HepG2 (cell line): Measurements from ENCODE around the gene HOXA6. TPM values are rescaled to one million over a fixed set of nuclear protein-coding genes. Genes with fewer than 3 reads are reported as not detected.

ENCODE experiments used
- GABPB1 ChIP-seq: IDR thresholded peaks from 2 replicates; pipeline ENCODE4 v1.6.1; 2016; ENCODE audit warnings: mild to moderate bottlenecking, missing genetic modification reagents, moderate library complexity, missing compliant biosample characterization
- GZF1 ChIP-seq: sonication (generic); formaldehyde crosslinking; IDR thresholded peaks from 2 replicates; pipeline ENCODE4 v1.5.1; 2020; ENCODE audit warnings: mild to moderate bottlenecking, missing genetic modification reagents
- HCFC1 ChIP-seq: fragments of 150-350 bp; IDR thresholded peaks from 2 replicates; pipeline ENCODE4 v1.6.1; 2014; ENCODE audit warnings: low read depth, low read length
- NR2C2 ChIP-seq: sonication (generic); formaldehyde crosslinking; IDR thresholded peaks from 2 replicates; pipeline ENCODE4 v1.4.0; 2020; ENCODE audit warnings: missing genetic modification reagents, mild to moderate bottlenecking, moderate library complexity, borderline replicate concordance
- POLR2G ChIP-seq: fragments of 200-400 bp; formaldehyde crosslinking; IDR thresholded peaks from 2 replicates; pipeline ENCODE4 v1.6.1; 2018; ENCODE audit warnings: mild to moderate bottlenecking, low read depth, low read length, moderate library complexity
- RARG ChIP-seq: sonication (generic); formaldehyde crosslinking; IDR thresholded peaks from 2 replicates; pipeline ENCODE4 v1.4.0; 2020; ENCODE audit warnings: low read depth, mild to moderate bottlenecking, missing genetic modification reagents
- SATB2 ChIP-seq: sonication (generic); formaldehyde crosslinking; IDR thresholded peaks from 2 replicates; pipeline ENCODE4 v1.5.0; 2020; ENCODE audit warnings: missing genetic modification reagents
- SMAD3 ChIP-seq: sonication (generic); formaldehyde crosslinking; IDR thresholded peaks from 2 replicates; pipeline ENCODE4 v1.4.0; 2020; ENCODE audit warnings: missing genetic modification reagents
- ZMYM2 ChIP-seq: sonication (generic); formaldehyde crosslinking; IDR thresholded peaks from 2 replicates; pipeline ENCODE4 v1.8.0; 2022; ENCODE audit warnings: mild to moderate bottlenecking, missing genetic modification reagents
- ZMYM3 ChIP-seq: sonication (generic); formaldehyde crosslinking; IDR thresholded peaks from 2 replicates; pipeline ENCODE4 v1.5.1; 2020; ENCODE audit warnings: mild to moderate bottlenecking, missing genetic modification reagents
- ZNF367 ChIP-seq: sonication (generic); formaldehyde crosslinking; IDR thresholded peaks from 2 replicates; pipeline ENCODE4 v1.4.0; 2020; ENCODE audit warnings: missing genetic modification reagents, borderline replicate concordance
- polyA plus RNA-seq, 8 experiments: library from polyadenylated mRNA; depleted of rRNA in 3 of 8; stranded (reverse) in 7 of 8; unstranded in 1 of 8; fragments of >200 nt; fragmentation: Illumina TruSeq in 4 of 8; extraction: Trizol in 4 of 8; gene quantifications; 2 replicates each; pipeline versions ENCODE4 v1.2.1 to v1.2.3, GENCODE V29; 2011 to 2016; ENCODE audit warnings: low read depth in 4 of 8, missing spikeins in 1 of 8, mixed read lengths in 1 of 8; ENCODE audit not compliant: insufficient read depth in 1 of 8
- total RNA-seq, 5 experiments: library from RNA; depleted of rRNA; stranded (reverse); fragments of >200 nt; fragmentation: Illumina TruSeq; extraction: Trizol; gene quantifications; 2 replicates each; pipeline ENCODE4 v1.2.3, GENCODE V29; 2016; ENCODE audit warnings: low read depth in 1 of 5
- TF ChIP-seq, protein P1 (sequence below): sonication (generic); formaldehyde crosslinking; IDR thresholded peaks from 2 replicates; pipeline ENCODE4 v1.4.0; 2020; ENCODE audit warnings: missing genetic modification reagents
- TF ChIP-seq, protein P2 (sequence below), 2 experiments: sonication (generic) in 1 of 2; formaldehyde crosslinking in 1 of 2; IDR thresholded peaks; 2 replicates each; pipeline versions ENCODE4 v1.6.1 to v1.9.0; 2014 to 2022; ENCODE audit warnings: antibody characterized with exemption in 1 of 2, borderline replicate concordance in 1 of 2, inconsistent platforms in 1 of 2, low read depth in 1 of 2, missing genetic modification reagents in 1 of 2
- TF ChIP-seq, protein P3 (sequence below): sonication (generic); formaldehyde crosslinking; IDR thresholded peaks from 2 replicates; pipeline ENCODE4 v1.8.1; 2023; ENCODE audit warnings: mild to moderate bottlenecking, missing genetic modification reagents
- TF ChIP-seq, protein P4 (sequence below): IDR thresholded peaks from 2 replicates; pipeline ENCODE4 v1.6.1; 2016; ENCODE audit warnings: mild to moderate bottlenecking, missing biosample characterization, missing genetic modification reagents
- TF ChIP-seq, protein P5 (sequence below): sonication (generic); formaldehyde crosslinking; conservative IDR thresholded peaks from 2 replicates; pipeline ENCODE4 v1.8.0; 2022; ENCODE audit warnings: mild to moderate bottlenecking, moderate library complexity, missing genetic modification reagents

The HOXA6 gene
- total and polyA plus RNA-seq, 2 of the 13 experiments (the other 11 are each of a cell fraction or from before 2014, with no cell fraction given), result 1.3 to 1.5 TPM

DNA sequence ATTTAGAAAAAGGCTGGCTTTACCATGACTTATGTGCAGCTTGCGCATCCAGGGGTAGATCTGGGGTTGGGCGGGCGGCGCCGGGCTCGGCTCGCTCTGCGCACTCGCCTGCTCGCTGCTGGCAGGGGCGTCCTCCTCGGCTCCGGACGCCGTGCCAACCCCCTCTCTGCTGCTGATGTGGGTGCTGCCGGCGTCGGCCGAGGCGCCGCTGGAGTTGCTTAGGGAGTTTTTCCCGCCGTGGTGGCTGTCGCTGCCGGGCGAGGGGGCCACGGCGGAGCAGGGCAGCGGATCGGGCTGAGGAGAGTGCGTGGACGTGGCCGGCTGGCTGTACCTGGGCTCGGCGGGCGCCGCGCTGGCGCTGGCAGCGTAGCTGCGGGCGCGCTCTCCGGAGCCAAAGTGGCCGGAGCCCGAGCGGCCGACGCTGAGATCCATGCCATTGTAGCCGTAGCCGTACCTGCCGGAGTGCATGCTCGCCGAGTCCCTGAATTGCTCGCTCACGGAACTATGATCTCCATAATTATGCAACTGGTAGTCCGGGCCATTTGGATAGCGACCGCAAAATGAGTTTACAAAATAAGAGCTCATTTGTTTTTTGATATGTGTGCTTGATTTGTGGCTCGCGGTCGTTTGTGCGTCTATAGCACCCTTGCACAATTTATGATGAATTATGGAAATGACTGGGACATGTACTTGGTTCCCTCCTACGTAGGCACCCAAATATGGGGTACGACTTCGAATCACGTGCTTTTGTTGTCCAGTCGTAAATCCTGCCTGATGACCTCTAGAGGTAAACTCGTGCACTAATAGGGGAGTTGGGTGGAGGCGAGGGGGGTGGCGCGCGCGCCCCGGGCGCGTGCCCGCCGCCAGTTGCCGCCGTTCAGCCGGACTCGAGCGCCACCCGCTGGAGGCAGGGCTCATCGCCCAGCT lies 4.3 kb downstream of the HOXA6 start, which contains the start of gene HOXA5 (continued):
- TF ChIP-seq ZMYM2 (CRISPR knock-in tag), result no peak
- no peak for TF ChIP-seq SMAD3 (CRISPR knock-in tag)
- TF ChIP-seq, protein P1, sequence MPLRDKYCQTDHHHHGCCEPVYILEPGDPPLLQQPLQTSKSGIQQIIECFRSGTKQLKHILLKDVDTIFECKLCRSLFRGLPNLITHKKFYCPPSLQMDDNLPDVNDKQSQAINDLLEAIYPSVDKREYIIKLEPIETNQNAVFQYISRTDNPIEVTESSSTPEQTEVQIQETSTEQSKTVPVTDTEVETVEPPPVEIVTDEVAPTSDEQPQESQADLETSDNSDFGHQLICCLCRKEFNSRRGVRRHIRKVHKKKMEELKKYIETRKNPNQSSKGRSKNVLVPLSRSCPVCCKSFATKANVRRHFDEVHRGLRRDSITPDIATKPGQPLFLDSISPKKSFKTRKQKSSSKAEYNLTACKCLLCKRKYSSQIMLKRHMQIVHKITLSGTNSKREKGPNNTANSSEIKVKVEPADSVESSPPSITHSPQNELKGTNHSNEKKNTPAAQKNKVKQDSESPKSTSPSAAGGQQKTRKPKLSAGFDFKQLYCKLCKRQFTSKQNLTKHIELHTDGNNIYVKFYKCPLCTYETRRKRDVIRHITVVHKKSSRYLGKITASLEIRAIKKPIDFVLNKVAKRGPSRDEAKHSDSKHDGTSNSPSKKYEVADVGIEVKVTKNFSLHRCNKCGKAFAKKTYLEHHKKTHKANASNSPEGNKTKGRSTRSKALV (CRISPR knock-in tag), result no peak; the same call in 1 of the 2 replicates
- TF ChIP-seq, protein P2, sequence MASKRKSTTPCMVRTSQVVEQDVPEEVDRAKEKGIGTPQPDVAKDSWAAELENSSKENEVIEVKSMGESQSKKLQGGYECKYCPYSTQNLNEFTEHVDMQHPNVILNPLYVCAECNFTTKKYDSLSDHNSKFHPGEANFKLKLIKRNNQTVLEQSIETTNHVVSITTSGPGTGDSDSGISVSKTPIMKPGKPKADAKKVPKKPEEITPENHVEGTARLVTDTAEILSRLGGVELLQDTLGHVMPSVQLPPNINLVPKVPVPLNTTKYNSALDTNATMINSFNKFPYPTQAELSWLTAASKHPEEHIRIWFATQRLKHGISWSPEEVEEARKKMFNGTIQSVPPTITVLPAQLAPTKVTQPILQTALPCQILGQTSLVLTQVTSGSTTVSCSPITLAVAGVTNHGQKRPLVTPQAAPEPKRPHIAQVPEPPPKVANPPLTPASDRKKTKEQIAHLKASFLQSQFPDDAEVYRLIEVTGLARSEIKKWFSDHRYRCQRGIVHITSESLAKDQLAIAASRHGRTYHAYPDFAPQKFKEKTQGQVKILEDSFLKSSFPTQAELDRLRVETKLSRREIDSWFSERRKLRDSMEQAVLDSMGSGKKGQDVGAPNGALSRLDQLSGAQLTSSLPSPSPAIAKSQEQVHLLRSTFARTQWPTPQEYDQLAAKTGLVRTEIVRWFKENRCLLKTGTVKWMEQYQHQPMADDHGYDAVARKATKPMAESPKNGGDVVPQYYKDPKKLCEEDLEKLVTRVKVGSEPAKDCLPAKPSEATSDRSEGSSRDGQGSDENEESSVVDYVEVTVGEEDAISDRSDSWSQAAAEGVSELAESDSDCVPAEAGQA (IDR thresholded peaks at IDR 0.05; ENCODE audit: low read depth), result no peak
- TF ChIP-seq, protein P2 (CRISPR knock-in tag; IDR thresholded peaks at IDR 0.05; ENCODE audit: borderline replicate concordance), result no peak
- no peak for TF ChIP-seq ZNF367 (CRISPR knock-in tag)
- no peak for TF ChIP-seq HCFC1
- TF ChIP-seq, protein P3, sequence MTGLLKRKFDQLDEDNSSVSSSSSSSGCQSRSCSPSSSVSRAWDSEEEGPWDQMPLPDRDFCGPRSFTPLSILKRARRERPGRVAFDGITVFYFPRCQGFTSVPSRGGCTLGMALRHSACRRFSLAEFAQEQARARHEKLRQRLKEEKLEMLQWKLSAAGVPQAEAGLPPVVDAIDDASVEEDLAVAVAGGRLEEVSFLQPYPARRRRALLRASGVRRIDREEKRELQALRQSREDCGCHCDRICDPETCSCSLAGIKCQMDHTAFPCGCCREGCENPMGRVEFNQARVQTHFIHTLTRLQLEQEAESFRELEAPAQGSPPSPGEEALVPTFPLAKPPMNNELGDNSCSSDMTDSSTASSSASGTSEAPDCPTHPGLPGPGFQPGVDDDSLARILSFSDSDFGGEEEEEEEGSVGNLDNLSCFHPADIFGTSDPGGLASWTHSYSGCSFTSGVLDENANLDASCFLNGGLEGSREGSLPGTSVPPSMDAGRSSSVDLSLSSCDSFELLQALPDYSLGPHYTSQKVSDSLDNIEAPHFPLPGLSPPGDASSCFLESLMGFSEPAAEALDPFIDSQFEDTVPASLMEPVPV (CRISPR knock-in tag), result no peak
- TF ChIP-seq GABPB1 (CRISPR knock-in tag), result peak; percentile 7; the same call in 1 of the 2 replicates
- no peak for TF ChIP-seq SATB2 (CRISPR knock-in tag)
- no peak for TF ChIP-seq GZF1 (CRISPR knock-in tag)
- TF ChIP-seq POLR2G, result peak; percentile 55; the same call in 1 of the 2 replicates
- TF ChIP-seq, protein P4, sequence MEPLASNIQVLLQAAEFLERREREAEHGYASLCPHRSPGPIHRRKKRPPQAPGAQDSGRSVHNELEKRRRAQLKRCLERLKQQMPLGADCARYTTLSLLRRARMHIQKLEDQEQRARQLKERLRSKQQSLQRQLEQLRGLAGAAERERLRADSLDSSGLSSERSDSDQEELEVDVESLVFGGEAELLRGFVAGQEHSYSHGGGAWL (CRISPR knock-in tag), result no peak
- no peak for TF ChIP-seq RARG
- TF ChIP-seq NR2C2 (CRISPR knock-in tag), result peak; percentile 60; the same call in 1 of the 2 replicates
- no peak for TF ChIP-seq ZMYM3
- TF ChIP-seq, protein P5, sequence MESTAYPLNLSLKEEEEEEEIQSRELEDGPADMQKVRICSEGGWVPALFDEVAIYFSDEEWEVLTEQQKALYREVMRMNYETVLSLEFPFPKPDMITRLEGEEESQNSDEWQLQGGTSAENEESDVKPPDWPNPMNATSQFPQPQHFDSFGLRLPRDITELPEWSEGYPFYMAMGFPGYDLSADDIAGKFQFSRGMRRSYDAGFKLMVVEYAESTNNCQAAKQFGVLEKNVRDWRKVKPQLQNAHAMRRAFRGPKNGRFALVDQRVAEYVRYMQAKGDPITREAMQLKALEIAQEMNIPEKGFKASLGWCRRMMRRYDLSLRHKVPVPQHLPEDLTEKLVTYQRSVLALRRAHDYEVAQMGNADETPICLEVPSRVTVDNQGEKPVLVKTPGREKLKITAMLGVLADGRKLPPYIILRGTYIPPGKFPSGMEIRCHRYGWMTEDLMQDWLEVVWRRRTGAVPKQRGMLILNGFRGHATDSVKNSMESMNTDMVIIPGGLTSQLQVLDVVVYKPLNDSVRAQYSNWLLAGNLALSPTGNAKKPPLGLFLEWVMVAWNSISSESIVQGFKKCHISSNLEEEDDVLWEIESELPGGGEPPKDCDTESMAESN, result no peak; the same call in 1 of the 2 replicates
